Activated naive CD4-positive, alpha-beta T cell treated with anti-CD3 and anti-CD28 coated beads, Interleukin-2, amount 50 U/mL, for 24 hours (primary cell): ENCODE measurements around the gene CCN6.
"Not testable (repeated sequence)": the region's sequence is repeated elsewhere in the genome, so short reads cannot be mapped to it uniquely, and the experiment has no call there.

ENCODE experiments used
- H3K27ac Mint-ChIP-seq: one replicate; pipeline ENCODE4 v1.8.0; 2021; ENCODE audit warnings: mild to moderate bottlenecking, mixed read lengths
- H3K27me3 Mint-ChIP-seq: one replicate; pipeline ENCODE4 v1.8.0; 2021; ENCODE audit warnings: mixed read lengths
- H3K36me3 Mint-ChIP-seq: one replicate; pipeline ENCODE4 v1.8.0; 2021; ENCODE audit warnings: mixed read lengths
- H3K4me1 Mint-ChIP-seq: one replicate; pipeline ENCODE4 v1.8.0; 2021; ENCODE audit warnings: mixed read lengths
- H3K4me3 Mint-ChIP-seq: one replicate; pipeline ENCODE4 v1.8.0; 2021; ENCODE audit warnings: mild to moderate bottlenecking, mixed read lengths
- H3K9me3 Mint-ChIP-seq: one replicate; pipeline ENCODE4 v1.8.0; 2021; ENCODE audit warnings: mixed read lengths

CCN6 gene

DNA sequence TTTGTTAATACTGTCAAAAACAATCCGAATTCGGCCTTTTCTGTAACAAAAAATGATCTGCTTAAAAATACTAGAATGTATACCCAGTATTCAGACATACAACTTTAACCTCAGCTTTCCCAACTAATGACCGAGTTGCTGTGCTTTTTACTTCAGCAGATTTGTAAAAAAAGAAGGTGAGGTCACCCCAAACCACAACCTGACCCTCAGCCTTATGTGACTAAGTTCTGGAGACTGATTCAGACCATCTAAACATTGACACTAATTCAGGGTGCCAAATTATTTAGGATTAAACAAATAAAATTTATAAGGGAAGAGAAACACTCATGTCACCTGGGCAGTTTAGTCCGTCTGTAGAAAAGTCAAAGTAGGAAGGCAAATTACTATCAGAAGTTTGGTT lies 7.7 kb downstream of the CCN6 start:
- H3K4me1 Mint-ChIP-seq = no peaks in the 10 kb centered on the region

GRCh38 chr6:112062966-112063365 lies 9.1 kb downstream of the CCN6 start:
- H3K36me3 Mint-ChIP-seq = no peaks in the 10 kb centered on the region
- H3K27me3 Mint-ChIP-seq = no peaks in the 10 kb centered on the region
- no peaks in the 10 kb centered on the region for H3K9me3 Mint-ChIP-seq
- H3K4me1 Mint-ChIP-seq = peaks cover 7% of the 10 kb centered on the region
- H3K4me3 Mint-ChIP-seq = no peak overlapping the region
- H3K27ac Mint-ChIP-seq = no peak overlapping the region

More for the DNA sequence above, 7.7 kb downstream of the CCN6 start:
- Mint-ChIP-seq H3K36me3 (no peaks in the 10 kb centered on the region), H3K27ac (no peak overlapping the region), H3K9me3 (no peaks in the 10 kb centered on the region), H3K27me3 (no peaks in the 10 kb centered on the region), H3K4me3 (no peak overlapping the region)

DNA sequence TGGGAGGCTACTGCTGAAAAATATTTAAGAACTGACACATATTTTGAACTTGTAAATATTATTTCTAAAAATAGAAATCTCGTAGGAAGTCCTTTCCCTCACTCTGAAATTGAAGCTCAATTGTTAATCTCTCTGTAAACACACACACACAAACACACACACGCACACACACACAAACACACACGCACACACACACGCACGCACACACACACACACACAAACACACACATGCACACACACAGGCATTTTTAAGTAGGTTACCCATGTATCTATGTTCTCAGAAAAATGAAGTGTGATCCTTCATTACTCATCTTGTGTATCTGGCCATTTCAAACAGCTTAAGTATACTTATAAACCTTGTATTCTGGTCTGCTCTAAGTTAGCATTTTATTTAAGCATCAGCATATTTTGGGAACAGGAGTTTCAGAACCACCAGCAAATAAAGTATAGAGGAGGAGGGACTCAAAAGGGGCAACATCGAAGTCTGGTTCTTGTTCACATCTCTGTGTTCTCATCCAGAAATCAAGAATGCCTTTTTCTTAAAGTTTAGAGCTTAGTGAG lies 11.6 kb downstream of the CCN6 start:
- H3K4me3 Mint-ChIP-seq = no peak overlapping the region
- peaks cover 7% of the 10 kb centered on the region for H3K4me1 Mint-ChIP-seq
- no peak overlapping the region for H3K27ac Mint-ChIP-seq
- no peaks in the 10 kb centered on the region for H3K36me3 Mint-ChIP-seq
- H3K27me3 Mint-ChIP-seq = no peaks in the 10 kb centered on the region
- H3K9me3 Mint-ChIP-seq = no peaks in the 10 kb centered on the region

- Mint-ChIP-seq H3K4me3 (no peak overlapping the region), H3K27me3 (no peaks in the 10 kb centered on the region), H3K36me3 (peaks cover under 1% of the 10 kb centered on the region), H3K27ac (no peak overlapping the region), H3K9me3 (no peaks in the 10 kb centered on the region), H3K4me1 (peaks cover 7% of the 10 kb centered on the region)
These were observed 12.7 kb downstream of the CCN6 start for GRCh38 chr6:112066606-112067005.

- H3K4me3 Mint-ChIP-seq = no peak overlapping the region
- H3K4me1 Mint-ChIP-seq = peaks cover 20% of the 10 kb centered on the region
- no peaks in the 10 kb centered on the region for H3K27me3 Mint-ChIP-seq
- peaks cover 16% of the 10 kb centered on the region for H3K36me3 Mint-ChIP-seq
- H3K27ac Mint-ChIP-seq = no peak overlapping the region
- H3K9me3 Mint-ChIP-seq = no peaks in the 10 kb centered on the region
These were observed 27.7 kb downstream of the CCN6 start for GRCh38 chr6:112081569-112081968.

GRCh38 chr6:112085286-112086065 lies 31.6 kb downstream of the CCN6 start:
- Mint-ChIP-seq H3K4me3 (peak overlapping the region; percentile 71), H3K36me3 (peaks cover 14% of the 10 kb centered on the region), H3K27me3 (no peaks in the 10 kb centered on the region), H3K27ac (no peak overlapping the region), H3K4me1 (peaks cover 20% of the 10 kb centered on the region), H3K9me3 (no peaks in the 10 kb centered on the region)

- H3K4me1 Mint-ChIP-seq = peaks cover 16% of the 10 kb centered on the region
- H3K27me3 Mint-ChIP-seq = peaks cover 2% of the 10 kb centered on the region
- H3K4me3 Mint-ChIP-seq = no peak overlapping the region
- H3K36me3 Mint-ChIP-seq = peaks cover 11% of the 10 kb centered on the region
- no peak overlapping the region for H3K27ac Mint-ChIP-seq
- no peaks in the 10 kb centered on the region for H3K9me3 Mint-ChIP-seq
These were observed 32.8 kb downstream of the CCN6 start for GRCh38 chr6:112086744-112087135.

- no peak within 1 kb of the TSS for H3K27ac Mint-ChIP-seq
- H3K36me3 Mint-ChIP-seq = peaks cover 11% of the 10 kb centered on the region
- H3K4me3 Mint-ChIP-seq = no peak within 1 kb of the TSS
- no peaks in the 10 kb centered on the region for H3K9me3 Mint-ChIP-seq
- peaks cover 2% of the 10 kb centered on the region for H3K27me3 Mint-ChIP-seq
- H3K4me1 Mint-ChIP-seq = peaks cover 16% of the 10 kb centered on the region
These were observed 33.4 kb downstream of the CCN6 start, which contains the start of the genes FAM229B and TUBE1 for GRCh38 chr6:112087136-112087911. Gene FAM229B, plus strand, starts transcription at chr6:112087591. Its CDS starts 11,693 bp downstream, at chr6:112099284. Gene TUBE1, minus strand, starts transcription at chr6:112087482. Its CDS starts 48 bp downstream, at chr6:112087434.

- peaks cover 11% of the 10 kb centered on the region for H3K36me3 Mint-ChIP-seq
These were observed 34.0 kb downstream of the CCN6 start for GRCh38 chr6:112087916-112088315.

DNA sequence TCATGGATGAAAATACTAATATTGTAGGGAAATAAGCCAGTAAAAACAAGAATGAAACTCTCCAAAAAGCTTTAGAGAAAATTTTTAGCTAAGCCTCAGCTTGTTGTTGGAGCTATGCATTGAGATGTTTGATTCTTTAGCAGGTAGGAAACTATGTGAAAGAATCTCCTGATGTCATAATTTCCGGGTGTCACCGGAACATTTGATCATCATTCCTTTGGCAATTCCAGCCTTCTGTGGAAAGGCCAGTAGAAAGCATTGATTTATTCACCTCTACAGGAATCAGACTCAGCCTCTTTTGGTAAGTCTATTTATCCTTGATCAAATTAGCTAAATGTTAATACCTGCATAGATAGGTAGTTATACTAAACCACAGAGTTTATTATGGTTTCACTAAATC lies 43.0 kb downstream of the CCN6 start:
- no peak overlapping the region for H3K4me3 Mint-ChIP-seq
- peaks cover 5% of the 10 kb centered on the region for H3K36me3 Mint-ChIP-seq
- peaks cover 2% of the 10 kb centered on the region for H3K27me3 Mint-ChIP-seq
- H3K27ac Mint-ChIP-seq = no peak overlapping the region
- H3K9me3 Mint-ChIP-seq = no peaks in the 10 kb centered on the region
- H3K4me1 Mint-ChIP-seq = no peaks in the 10 kb centered on the region

More at GRCh38 chr6:112087916-112088315, 34.0 kb downstream of the CCN6 start:
- Mint-ChIP-seq H3K27ac (no peak overlapping the region), H3K9me3 (no peaks in the 10 kb centered on the region), H3K27me3 (peaks cover 2% of the 10 kb centered on the region), H3K4me3 (no peak overlapping the region), H3K4me1 (peaks cover 13% of the 10 kb centered on the region)

DNA sequence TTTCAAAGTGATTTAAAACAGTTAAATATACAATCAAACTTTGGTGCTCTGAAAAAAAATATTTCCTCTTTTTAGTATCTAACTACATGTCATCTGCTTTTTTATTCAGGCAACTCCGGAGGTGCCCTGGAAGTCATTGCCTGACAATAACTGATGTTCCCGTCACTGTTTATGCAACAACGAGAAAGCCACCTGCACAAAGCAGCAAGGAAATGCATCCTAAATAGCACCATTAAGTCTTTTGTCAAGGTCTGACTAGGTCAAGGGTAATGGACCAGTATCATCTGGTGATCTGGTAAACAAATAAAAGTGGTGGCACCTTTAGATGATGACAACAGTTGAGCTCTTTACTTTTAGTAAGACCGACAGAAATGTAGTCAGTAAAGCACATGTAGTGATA lies 46.7 kb downstream of the CCN6 start:
- Mint-ChIP-seq H3K36me3 (peaks cover 10% of the 10 kb centered on the region), H3K4me1 (no peaks in the 10 kb centered on the region), H3K27me3 (no peaks in the 10 kb centered on the region), H3K27ac (no peak overlapping the region), H3K9me3 (peaks cover 8% of the 10 kb centered on the region), H3K4me3 (no peak overlapping the region)

DNA sequence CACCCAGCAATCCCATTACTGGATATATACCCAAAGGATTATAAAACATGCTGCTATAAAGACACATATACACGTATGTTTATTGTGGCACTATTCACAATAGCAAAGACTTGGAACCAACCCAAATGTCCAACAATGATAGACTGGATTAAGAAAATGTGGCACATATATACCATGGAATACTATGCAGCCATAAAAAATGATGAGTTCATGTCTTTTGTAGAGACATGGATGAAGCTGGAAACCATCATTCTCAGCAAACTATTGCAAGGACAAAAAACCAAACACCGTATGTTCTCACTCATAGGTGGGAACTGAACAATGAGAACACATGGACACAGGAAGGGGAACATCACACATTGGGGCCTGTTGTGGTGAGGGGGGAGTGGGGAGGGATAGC lies 52.1 kb downstream of the CCN6 start:
- H3K27me3 Mint-ChIP-seq, H3K4me3 Mint-ChIP-seq, H3K27ac Mint-ChIP-seq, H3K4me1 Mint-ChIP-seq, H3K36me3 Mint-ChIP-seq, H3K9me3 Mint-ChIP-seq: not testable (repeated sequence)

DNA sequence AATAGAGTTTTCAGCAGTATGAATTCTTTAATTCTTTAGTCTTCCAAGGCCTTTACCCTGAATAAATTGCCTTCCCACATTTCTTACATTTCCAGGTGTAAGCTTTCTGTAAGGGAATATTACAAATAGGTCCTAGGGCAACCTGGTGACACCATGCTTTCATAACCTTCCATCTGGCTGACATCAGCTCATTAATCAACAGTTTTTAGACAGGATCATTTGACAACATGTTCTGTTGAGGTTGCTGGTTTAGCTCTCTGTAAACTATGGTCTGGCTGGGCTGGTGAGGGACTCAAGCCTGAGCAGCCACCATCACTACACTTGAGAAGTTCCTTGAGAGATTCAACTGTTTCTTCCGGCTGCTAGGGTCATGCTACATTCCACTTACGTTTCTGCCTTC lies 52.7 kb downstream of the CCN6 start:
- no peaks in the 10 kb centered on the region for H3K27me3 Mint-ChIP-seq
- no peak overlapping the region for H3K27ac Mint-ChIP-seq
- no peaks in the 10 kb centered on the region for H3K4me1 Mint-ChIP-seq
- H3K4me3 Mint-ChIP-seq = no peak overlapping the region
- H3K36me3 Mint-ChIP-seq = peaks cover 5% of the 10 kb centered on the region
- peaks cover 8% of the 10 kb centered on the region for H3K9me3 Mint-ChIP-seq

GRCh38 chr6:112109262-112109661 lies 55.4 kb downstream of the CCN6 start:
- peaks cover 8% of the 10 kb centered on the region for H3K9me3 Mint-ChIP-seq
- H3K4me3 Mint-ChIP-seq = no peak overlapping the region
- no peaks in the 10 kb centered on the region for H3K4me1 Mint-ChIP-seq
- no peak overlapping the region for H3K27ac Mint-ChIP-seq
- H3K27me3 Mint-ChIP-seq = no peaks in the 10 kb centered on the region
- H3K36me3 Mint-ChIP-seq = peaks cover 4% of the 10 kb centered on the region

DNA sequence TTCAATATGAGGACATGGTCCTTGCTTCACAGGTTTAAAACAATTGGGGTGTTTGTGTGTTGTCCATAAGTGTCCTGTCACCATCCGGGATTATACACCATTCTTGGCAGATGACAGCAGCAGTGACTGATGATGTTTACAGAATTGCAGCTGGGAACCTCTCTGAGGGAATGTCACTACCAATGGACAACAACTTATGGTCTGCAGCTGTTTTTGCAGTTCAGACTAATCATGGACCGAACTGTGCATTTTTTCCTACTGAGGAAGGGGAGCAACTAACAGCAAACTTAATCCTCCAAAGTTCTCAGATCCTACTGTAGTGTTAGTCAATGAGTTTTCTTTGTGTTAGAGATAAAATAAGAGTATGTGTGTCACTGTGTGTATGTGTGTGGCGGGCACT lies 59.5 kb downstream of the CCN6 start:
- Mint-ChIP-seq H3K27me3 (peaks cover 1% of the 10 kb centered on the region), H3K4me1 (no peaks in the 10 kb centered on the region), H3K9me3 (no peaks in the 10 kb centered on the region), H3K27ac (no peak overlapping the region), H3K4me3 (no peak overlapping the region), H3K36me3 (no peaks in the 10 kb centered on the region)

DNA sequence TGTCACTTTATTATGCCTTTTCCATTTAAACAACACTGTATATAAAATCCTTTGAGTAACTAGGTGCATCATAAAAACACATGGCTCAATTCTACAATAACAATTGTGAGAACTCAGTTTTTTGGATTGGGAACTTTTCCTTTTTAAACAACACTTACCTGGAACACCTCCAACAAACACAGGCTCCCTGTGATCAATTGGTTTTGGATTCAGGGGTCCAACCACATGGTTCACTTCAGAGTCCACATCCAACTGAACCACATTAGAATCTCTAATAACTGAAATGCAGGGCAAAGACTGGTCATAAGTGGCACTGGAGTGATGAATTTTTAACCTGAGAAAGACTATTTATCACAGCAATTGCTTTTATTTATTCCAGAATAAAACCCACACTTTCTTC lies 60.0 kb downstream of the CCN6 start:
- H3K9me3 Mint-ChIP-seq = no peaks in the 10 kb centered on the region
- no peak overlapping the region for H3K27ac Mint-ChIP-seq
- no peaks in the 10 kb centered on the region for H3K36me3 Mint-ChIP-seq
- H3K4me3 Mint-ChIP-seq = no peak overlapping the region
- H3K27me3 Mint-ChIP-seq = peaks cover 1% of the 10 kb centered on the region
- no peaks in the 10 kb centered on the region for H3K4me1 Mint-ChIP-seq
